GM12864 (cell line): Measurements from ENCODE around the gene GPN2.

ENCODE experiments used
- DNase-seq: peaks from one replicate; pipeline ENCODE4 v3.0.0-alpha.2; 2011; ENCODE audit warnings: low read depth
- H3K4me3 ChIP-seq: 2 replicates; pipeline ENCODE4 v1.5.1; 2011; ENCODE audit warnings: mild to moderate bottlenecking, low read depth, low read length, control low read depth
- CTCF ChIP-seq: IDR thresholded peaks from 2 replicates; pipeline ENCODE4 v1.5.1; 2011; ENCODE audit warnings: low read depth, mild to moderate bottlenecking, moderate library complexity, low read length, control low read depth, inconsistent platforms; ENCODE audit errors: missing control alignments

Gene GPN2

GRCh38 chr1:26827106-26827604 is 62.9 kb downstream of the GPN2 start:
- DNase-seq: no peak
- TF ChIP-seq CTCF: no peak
- H3K4me3 ChIP-seq: peak overlapping the region; percentile 50

DNA sequence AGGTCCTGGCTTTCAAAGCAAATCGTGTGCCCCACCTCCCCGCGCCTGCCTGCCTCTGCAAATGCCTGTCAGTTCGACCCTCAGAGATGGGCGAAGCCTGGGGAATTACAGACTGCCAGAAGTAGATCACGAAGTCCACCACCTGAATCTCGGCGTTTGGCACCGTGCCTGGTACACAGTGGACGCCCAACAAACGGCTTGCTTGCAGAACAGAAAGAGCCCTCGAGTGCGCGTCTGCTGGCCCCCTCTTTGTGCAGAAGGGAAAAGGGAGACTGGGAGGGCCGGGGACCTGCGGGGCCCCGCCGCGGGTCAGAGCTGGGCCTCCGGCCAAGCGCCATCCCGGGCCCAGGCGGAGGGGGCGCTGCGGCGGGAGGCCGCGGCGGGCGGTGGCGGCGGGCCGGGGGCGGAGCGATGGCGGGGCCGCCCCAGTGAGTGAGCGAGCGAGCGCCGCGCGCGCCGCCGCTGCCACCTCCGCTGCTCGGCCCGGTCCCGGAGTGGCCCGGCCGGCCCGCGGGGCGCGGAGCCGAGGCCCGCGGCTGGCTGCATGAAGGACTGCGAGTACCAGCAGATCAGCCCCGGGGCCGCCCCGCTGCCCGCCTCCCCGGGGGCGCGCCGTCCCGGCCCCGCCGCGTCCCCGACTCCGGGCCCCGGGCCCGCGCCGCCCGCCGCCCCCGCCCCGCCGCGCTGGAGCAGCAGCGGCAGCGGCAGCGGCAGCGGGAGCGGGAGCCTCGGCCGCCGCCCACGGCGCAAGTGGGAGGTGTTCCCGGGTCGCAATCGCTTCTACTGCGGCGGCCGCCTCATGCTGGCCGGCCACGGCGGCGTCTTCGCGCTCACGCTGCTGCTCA is 63.6 kb downstream of the GPN2 start, which contains the start of gene ZDHHC18:
ZDHHC18 (plus strand) TSS at position 428 of the 845 bp plus-strand sequence; CDS start at position 545, 117 bp downstream.
- peak; percentile 50 for TF ChIP-seq CTCF
- H3K4me3 ChIP-seq: peak within 1 kb of the TSS; percentile 50
- no peak for DNase-seq
